HG03520 (cell line): Measurements from ENCODE around the gene CHCHD6.
A peak's percentile ranks its signal among the peaks of the same experiment; 100 is the strongest.

Source experiments
- ATAC-seq: cut with Tn5 transposase; IDR thresholded peaks from one replicate; pipeline ENCODE4 v1.9.1; 2021; ENCODE audit warnings: mild to moderate bottlenecking, moderate library complexity; ENCODE audit not compliant: unreplicated experiment

Gene CHCHD6

DNA sequence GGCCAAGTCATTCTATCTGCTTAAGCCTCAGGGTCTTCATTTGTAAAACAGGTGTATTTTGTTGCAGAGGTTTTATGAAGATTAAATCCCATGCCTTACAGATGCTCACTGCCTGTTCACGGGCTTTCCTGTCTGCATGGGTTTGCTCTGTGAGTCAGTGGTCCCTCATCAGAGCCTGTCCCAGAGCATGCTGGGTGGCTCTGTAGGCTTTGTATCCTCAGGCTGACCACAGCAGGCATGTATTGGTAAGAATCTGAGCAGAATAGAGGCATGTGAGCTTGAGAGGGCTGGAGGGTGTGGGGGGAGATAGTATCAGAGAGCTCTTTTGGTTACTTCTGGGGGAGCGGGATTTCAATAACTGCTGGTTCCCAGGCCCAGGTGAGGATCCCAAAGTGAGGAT is 233.5 kb downstream of the CHCHD6 start:
- ATAC-seq = no peak

GRCh38 chr3:126937973-126938372 is 233.9 kb downstream of the CHCHD6 start:
- no peak for ATAC-seq

DNA sequence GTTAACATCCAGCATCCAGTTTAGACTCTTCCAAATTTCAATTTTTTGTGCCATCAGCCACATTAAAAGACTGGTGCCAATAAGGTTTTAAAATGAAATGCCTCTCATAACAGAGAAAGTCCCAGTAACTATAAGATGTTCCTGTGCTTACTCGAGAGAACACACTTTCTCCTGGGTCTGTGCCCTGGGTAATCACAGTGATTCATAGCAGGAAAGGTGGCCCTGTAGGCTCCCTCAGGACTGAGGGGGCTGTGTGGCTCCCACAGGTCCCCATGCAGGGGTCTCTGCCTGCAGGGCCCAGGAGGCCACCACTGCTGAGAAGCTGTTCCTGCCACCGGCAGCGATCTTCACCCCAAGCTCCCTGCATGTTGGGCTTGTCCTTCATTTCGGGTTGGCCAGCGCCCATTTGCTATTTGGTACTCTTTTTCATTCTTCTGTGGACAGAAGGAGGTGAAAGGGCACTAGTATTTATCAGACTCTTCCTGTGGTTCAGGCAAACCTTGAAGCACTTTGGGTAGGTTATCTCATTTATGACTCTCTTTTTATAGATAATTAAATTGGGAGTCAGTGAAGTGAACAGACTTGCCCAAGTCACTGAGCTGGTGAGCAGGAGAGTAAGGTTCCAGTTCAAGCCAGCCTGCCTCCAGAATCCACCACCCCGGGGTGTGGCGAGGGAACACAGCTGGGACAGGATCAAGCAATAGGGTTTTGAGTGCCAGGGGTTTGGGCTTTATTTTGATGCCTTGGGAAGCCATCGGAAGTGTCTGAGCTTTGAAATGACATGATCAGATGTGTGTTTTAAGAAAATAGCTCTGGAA is 234.7 kb downstream of the CHCHD6 start:
- no peak for ATAC-seq

DNA sequence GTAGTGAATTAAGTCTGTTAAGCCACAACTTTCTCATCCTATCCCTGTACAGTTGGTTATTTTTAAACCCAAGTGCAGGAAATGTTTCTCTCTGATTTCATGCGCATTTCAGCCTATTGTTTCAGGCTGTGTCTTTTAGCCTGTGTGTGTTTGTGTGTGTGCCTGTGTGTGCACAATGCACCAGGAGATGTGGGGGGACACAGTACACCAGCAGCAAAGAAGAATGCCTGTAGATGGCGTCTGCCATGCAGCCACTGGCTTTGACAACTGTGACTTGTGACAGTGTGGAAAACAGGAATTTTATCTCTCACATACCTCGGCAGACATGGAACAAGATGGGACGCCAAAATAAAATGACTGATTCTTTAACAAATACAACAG is 235.3 kb downstream of the CHCHD6 start:
- no peak for ATAC-seq

- no peak for ATAC-seq
Measured at GRCh38 chr3:126939733-126940132, 235.7 kb downstream of the CHCHD6 start.

- ATAC-seq = no peak
Measured at GRCh38 chr3:126941721-126942270, 237.8 kb downstream of the CHCHD6 start.

- no peak for ATAC-seq
Measured at GRCh38 chr3:126944089-126944965, 240.3 kb downstream of the CHCHD6 start.

GRCh38 chr3:126945171-126945721 is 241.2 kb downstream of the CHCHD6 start:
- ATAC-seq = no peak

GRCh38 chr3:126945891-126946290 is 241.9 kb downstream of the CHCHD6 start:
- ATAC-seq = no peak

- ATAC-seq = no peak
Measured at GRCh38 chr3:126946405-126946804, 242.4 kb downstream of the CHCHD6 start.

DNA sequence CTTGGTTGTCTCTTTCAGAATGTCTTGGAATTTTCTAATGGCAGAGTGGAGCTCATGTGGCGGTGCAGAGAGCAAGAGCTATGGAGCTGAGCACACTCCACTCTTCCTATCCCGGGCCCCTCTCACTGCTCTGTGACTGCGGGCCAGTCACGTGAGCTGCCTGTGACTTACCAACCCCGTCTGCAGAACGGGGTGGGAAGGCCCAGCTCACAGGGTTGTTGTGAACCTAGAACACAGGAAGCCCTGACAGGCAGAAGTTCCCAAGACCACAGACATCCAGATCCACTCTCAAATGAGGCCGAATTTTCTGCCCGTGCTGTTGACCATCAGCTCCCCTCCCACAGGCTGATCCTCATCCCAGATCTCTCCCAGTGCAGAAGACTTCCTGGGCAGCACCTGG is 243.4 kb downstream of the CHCHD6 start:
- ATAC-seq = no peak

GRCh38 chr3:126948980-126949535 is 245.0 kb downstream of the CHCHD6 start:
- ATAC-seq = no peak

DNA sequence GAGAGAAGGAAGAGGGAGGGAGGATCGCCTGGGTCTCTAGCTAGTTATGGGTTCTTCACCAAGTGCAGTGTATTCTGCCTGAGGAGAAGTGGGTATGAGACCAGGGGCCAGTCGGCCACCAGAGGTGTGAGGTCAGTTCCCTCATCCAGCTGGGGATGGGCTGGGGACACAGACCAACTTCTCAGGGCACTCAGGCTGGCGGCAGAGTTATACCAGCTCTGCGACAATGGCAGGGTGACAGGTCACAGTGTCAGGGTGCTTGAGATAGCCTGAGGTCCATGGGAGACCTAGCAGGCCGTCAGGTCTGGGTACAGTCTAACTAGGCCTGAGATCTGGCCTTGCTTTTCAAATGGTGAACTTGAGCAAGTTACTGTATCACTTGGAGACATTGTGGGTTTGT is 247.5 kb downstream of the CHCHD6 start:
- no peak for ATAC-seq

DNA sequence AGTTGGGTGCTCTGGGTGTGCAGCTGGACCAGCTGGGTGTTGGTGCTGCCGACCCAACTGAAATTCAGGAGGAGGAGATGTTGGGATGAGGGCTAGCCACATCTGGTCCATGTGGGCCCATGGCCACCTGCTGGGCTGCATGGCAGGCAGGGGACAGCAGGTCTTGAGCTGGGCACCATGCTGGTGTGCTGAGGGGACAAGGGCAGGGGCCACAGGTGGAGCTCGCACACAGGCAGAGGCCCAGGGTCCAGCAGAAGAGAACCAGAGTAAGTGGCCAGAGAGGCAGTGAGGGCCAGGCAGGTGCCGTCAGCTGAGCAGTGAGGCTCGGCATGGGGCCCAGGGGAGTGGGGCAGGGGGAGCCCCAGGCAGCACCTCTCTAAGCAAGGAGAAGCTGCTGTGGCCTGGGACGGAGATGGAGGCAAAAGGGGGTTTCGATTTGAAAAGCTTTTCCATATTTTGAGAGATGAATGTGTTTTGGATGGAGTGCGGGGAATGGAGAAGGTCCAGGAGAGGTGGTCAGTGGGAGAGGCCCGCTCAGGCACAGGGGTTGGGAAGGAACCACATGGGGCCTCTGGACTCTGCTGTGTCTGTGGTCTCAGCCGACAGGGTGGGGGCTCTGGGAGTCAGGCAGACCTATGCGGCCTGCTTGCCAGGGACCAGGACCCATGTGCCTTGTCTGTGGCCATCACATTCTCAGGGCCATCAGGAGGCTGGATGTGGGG is 248.4 kb downstream of the CHCHD6 start:
- ATAC-seq = no peak

GRCh38 chr3:126952983-126953660 is 249.1 kb downstream of the CHCHD6 start:
- ATAC-seq = no peak

DNA sequence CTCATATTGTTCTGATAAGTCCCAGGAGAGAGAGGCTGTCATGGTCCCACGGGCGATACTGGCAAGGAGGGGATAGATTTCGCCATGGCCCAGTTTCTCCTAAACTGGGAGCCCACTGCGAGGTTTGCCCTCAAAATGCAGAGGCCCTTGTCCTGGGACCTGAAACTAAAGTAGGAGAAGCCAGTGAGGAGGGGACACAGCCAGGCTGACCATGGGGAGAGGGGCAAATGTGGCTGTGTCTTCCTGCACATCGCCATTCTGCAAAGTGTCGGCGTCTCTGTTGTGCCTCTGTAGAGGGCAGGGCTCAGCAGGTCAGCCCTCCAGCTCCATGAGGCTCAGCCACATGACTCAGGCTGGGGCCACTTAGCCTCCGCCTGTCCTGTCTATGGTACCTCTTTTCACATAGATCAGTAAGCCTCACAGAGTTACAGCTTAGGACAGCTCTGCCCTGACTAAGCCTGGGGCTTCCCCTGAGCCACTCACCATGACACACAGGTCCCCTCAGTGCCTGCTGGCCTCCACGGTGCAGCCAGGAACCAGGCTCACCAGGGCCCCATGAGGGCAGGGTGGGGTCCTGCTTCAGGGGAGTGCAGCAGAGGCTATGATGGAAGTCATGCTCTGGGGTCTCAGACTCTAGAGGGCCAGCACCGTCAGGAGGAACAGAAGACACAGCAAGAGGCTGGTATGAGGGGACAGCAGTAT is 250.3 kb downstream of the CHCHD6 start:
- peak; percentile 52 for ATAC-seq

DNA sequence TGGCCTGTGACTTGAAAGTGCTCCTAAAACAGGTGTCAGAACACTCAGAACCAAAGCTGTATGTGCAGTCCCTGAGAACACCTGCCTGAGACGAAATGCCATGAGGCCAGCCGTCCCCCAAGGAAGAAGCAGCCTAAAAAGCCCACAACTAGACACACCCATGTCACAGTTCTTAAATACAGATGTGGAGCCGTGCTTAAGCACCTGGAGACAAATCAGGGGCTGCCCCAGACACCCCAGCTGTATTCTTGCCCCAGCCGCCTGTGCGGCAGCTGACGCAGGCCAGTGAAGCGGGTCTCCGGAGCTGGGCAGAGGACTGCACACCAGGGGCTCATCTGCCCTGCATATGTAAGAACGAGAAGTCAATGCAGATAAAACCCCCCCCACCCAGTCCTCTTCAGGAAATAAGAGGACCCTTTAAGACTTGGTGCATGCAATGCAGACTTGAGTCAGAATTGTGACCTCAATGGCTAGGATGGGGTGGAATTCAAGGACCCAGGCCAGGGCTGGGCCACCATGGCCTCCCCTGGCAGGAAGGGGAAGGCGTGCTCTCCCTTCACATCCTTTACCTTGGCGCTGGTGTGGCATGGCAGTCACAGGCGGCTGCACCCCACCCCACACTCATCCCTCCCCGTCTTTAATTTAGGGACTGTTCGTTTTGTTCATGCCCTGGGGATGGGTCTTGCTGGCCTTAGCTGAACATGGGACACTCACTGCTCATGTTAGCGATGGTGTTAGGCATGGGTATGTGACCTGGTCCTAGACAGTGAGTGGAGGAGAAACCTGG is 251.2 kb downstream of the CHCHD6 start:
- ATAC-seq = peak; percentile 71

GRCh38 chr3:126956361-126956760 is 252.3 kb downstream of the CHCHD6 start:
- no peak for ATAC-seq
